ENCODE data around the gene PIK3R4.

PIK3R4 gene

GRCh38 chr3:130731817-130732216, 14.8 kb downstream of the PIK3R4 start:
- no peaks in the 10 kb centered on the region for H3K27me3 ChIP-seq (ENCODE audit: low read length)
- no peaks in the 10 kb centered on the region for H3K9me2 ChIP-seq (replicated peaks; ENCODE audit: insufficient read depth, low read length)
- no peak overlapping the region for H3K4me3 ChIP-seq (ENCODE audit: insufficient read depth, low read length, poor library complexity, severe bottlenecking)
- peaks cover 18% of the 10 kb centered on the region; the same call in 1 of the 2 replicates for H3K36me3 ChIP-seq (ENCODE audit: low read length)
- no peak overlapping the region for H3K4me2 ChIP-seq (ENCODE audit: low read depth, low read length, poor library complexity, severe bottlenecking)
- H3F3A ChIP-seq (ENCODE audit: insufficient read depth), result no peaks in the 10 kb centered on the region
- TF ChIP-seq CTCF (IDR thresholded peaks at IDR 0.05; ENCODE audit: insufficient read depth, low read length, poor library complexity, severe bottlenecking) (no peak), EZH2phosphoT487 (conservative IDR thresholded peaks at IDR 0.05; ENCODE audit: low read length) (no peak)
- peaks cover 4% of the 10 kb centered on the region for H3K79me2 ChIP-seq (ENCODE audit: insufficient read depth, low read length)
- no peaks in the 10 kb centered on the region for H3K9me3 ChIP-seq (ENCODE audit: insufficient read depth, low read length)
- H2AFZ ChIP-seq (ENCODE audit: low read depth, low read length, severe bottlenecking), result no peak overlapping the region
- no peaks in the 10 kb centered on the region for H4K20me1 ChIP-seq (ENCODE audit: low read depth, low read length)
- no peak overlapping the region for H3K9ac ChIP-seq (ENCODE audit: low read length)
- H3K27ac ChIP-seq (ENCODE audit: low read depth, low read length), result no peak overlapping the region

GRCh38 chr3:130729154-130729553, 17.5 kb downstream of the PIK3R4 start:
- no peak overlapping the region for H3K4me3 ChIP-seq (ENCODE audit: insufficient read depth, low read length, poor library complexity, severe bottlenecking)
- 0 out of 2 replicates have a peak, but pooled peaks cover 4% of the 10 kb centered on the region for H3K79me2 ChIP-seq (ENCODE audit: insufficient read depth, low read length)
- H3K9me2 ChIP-seq (replicated peaks; ENCODE audit: insufficient read depth, low read length), result no peaks in the 10 kb centered on the region
- no peak overlapping the region for H3K27ac ChIP-seq (ENCODE audit: low read depth, low read length)
- H3K27me3 ChIP-seq (ENCODE audit: low read length), result no peaks in the 10 kb centered on the region
- H3K9me3 ChIP-seq (ENCODE audit: insufficient read depth, low read length), result no peaks in the 10 kb centered on the region
- no peaks in the 10 kb centered on the region for H4K20me1 ChIP-seq (ENCODE audit: low read depth, low read length)
- H3K9ac ChIP-seq (ENCODE audit: low read length), result no peak overlapping the region
- TF ChIP-seq EZH2phosphoT487 (conservative IDR thresholded peaks at IDR 0.05; ENCODE audit: low read length) (no peak), CTCF (IDR thresholded peaks at IDR 0.05; ENCODE audit: insufficient read depth, low read length, poor library complexity, severe bottlenecking) (no peak)
- H3K4me2 ChIP-seq (ENCODE audit: low read depth, low read length, poor library complexity, severe bottlenecking), result no peak overlapping the region
- no peak overlapping the region for H2AFZ ChIP-seq (ENCODE audit: low read depth, low read length, severe bottlenecking)
- H3K36me3 ChIP-seq (ENCODE audit: low read length), result peaks cover 18% of the 10 kb centered on the region; the same call in 1 of the 2 replicates
- H3F3A ChIP-seq (ENCODE audit: insufficient read depth), result peaks cover 7% of the 10 kb centered on the region; the same call in 1 of the 2 replicates

GRCh38 chr3:130728037-130728436, 18.6 kb downstream of the PIK3R4 start:
- H3K9ac ChIP-seq (ENCODE audit: low read length), result no peak overlapping the region
- H3K4me2 ChIP-seq (ENCODE audit: low read depth, low read length, poor library complexity, severe bottlenecking), result no peak overlapping the region
- no peaks in the 10 kb centered on the region for H3K79me2 ChIP-seq (ENCODE audit: insufficient read depth, low read length)
- H3K27ac ChIP-seq (ENCODE audit: low read depth, low read length), result no peak overlapping the region
- H3F3A ChIP-seq (ENCODE audit: insufficient read depth), result peaks cover 7% of the 10 kb centered on the region; the same call in 1 of the 2 replicates
- no peaks in the 10 kb centered on the region for H4K20me1 ChIP-seq (ENCODE audit: low read depth, low read length)
- no peak for TF ChIP-seq EZH2phosphoT487 (conservative IDR thresholded peaks at IDR 0.05; ENCODE audit: low read length)
- H3K9me2 ChIP-seq (replicated peaks; ENCODE audit: insufficient read depth, low read length), result no peaks in the 10 kb centered on the region
- no peak overlapping the region for H2AFZ ChIP-seq (ENCODE audit: low read depth, low read length, severe bottlenecking)
- peaks cover 10% of the 10 kb centered on the region; the same call in 1 of the 2 replicates for H3K36me3 ChIP-seq (ENCODE audit: low read length)
- H3K9me3 ChIP-seq (ENCODE audit: insufficient read depth, low read length), result no peaks in the 10 kb centered on the region
- no peak overlapping the region for H3K4me3 ChIP-seq (ENCODE audit: insufficient read depth, low read length, poor library complexity, severe bottlenecking)
- no peaks in the 10 kb centered on the region for H3K27me3 ChIP-seq (ENCODE audit: low read length)

GRCh38 chr3:130725746-130726145, 20.9 kb downstream of the PIK3R4 start:
- TF ChIP-seq CTCF (IDR thresholded peaks at IDR 0.05; ENCODE audit: insufficient read depth, low read length, poor library complexity, severe bottlenecking), result no peak
- TF ChIP-seq EZH2phosphoT487 (conservative IDR thresholded peaks at IDR 0.05; ENCODE audit: low read length), result no peak
- no peaks in the 10 kb centered on the region for H3K9me2 ChIP-seq (replicated peaks; ENCODE audit: insufficient read depth, low read length)
- no peak overlapping the region for H3K4me3 ChIP-seq (ENCODE audit: insufficient read depth, low read length, poor library complexity, severe bottlenecking)
- H4K20me1 ChIP-seq (ENCODE audit: low read depth, low read length), result no peaks in the 10 kb centered on the region
- no peaks in the 10 kb centered on the region for H3K27me3 ChIP-seq (ENCODE audit: low read length)
- no peak overlapping the region for H3K4me2 ChIP-seq (ENCODE audit: low read depth, low read length, poor library complexity, severe bottlenecking)
- peaks cover 7% of the 10 kb centered on the region; the same call in 1 of the 2 replicates for H3F3A ChIP-seq (ENCODE audit: insufficient read depth)
- H3K9ac ChIP-seq (ENCODE audit: low read length), result no peak overlapping the region
- H3K27ac ChIP-seq (ENCODE audit: low read depth, low read length), result no peak overlapping the region
- H2AFZ ChIP-seq (ENCODE audit: low read depth, low read length, severe bottlenecking), result no peak overlapping the region
- H3K9me3 ChIP-seq (ENCODE audit: insufficient read depth, low read length), result no peaks in the 10 kb centered on the region
- no peaks in the 10 kb centered on the region for H3K79me2 ChIP-seq (ENCODE audit: insufficient read depth, low read length)
- H3K36me3 ChIP-seq (ENCODE audit: low read length), result peaks cover 11% of the 10 kb centered on the region; the same call in 1 of the 2 replicates
